Gastroesophageal sphincter (tissue), 3 donors: ENCODE results near the gene STK32B.

Source experiments
- CTCF ChIP-seq, 4 experiments: fragments of 200-600 bp in 2 of 4; fragments of 450-650 bp in 2 of 4; sonication (generic) in 1 of 4; IDR thresholded peaks; one replicate each; pipeline ENCODE4 v1.5.1; 2017 to 2019; ENCODE audit warnings: antibody characterized with exemption in 4 of 4, mild to moderate bottlenecking in 2 of 4, moderate library complexity in 2 of 4
- POLR2AphosphoS5 ChIP-seq: sonication (generic); formaldehyde crosslinking; IDR thresholded peaks from one replicate; pipeline ENCODE4 v1.6.1; 2017; ENCODE audit warnings: antibody characterized with exemption

- TF ChIP-seq CTCF (IDR thresholded peaks at IDR 0.05) (no peak), POLR2AphosphoS5 (no peak)
Measured at GRCh38 chr4:5124876-5125275, 73.6 kb downstream of the STK32B start.
